IMR-90 (cell line): ENCODE data around the gene DBNDD1. TPM values are rescaled to one million over a fixed set of nuclear protein-coding genes. Genes with fewer than 3 reads are reported as not detected.

Source experiments
- ATAC-seq: fragments of 200-7000 bp; cut with Tn5 transposase; 2 replicates; pipeline ENCODE4 v1.9.1; 2020; ENCODE audit warnings: low read depth, mild to moderate bottlenecking, moderate library complexity
- BruUV-seq: library from RNA; stranded (reverse); fragments of 400-500 nt; replicated peaks from 2 replicates; lab custom pipeline; 2021; lab: Mats Ljungman, UMichigan
- CTCF ChIA-PET: fragments of 300-600 bp; formaldehyde crosslinking; extraction: SDS; loops from one replicate; lab custom pipeline; 2021; ENCODE audit warnings: antibody characterized with exemption; lab: Yijun Ruan, JAX
- POLR2A ChIA-PET: fragments of 300-600 bp; sonication (Branson Sonifier 250); formaldehyde crosslinking; loops from one replicate; lab custom pipeline; 2022; ENCODE audit warnings: antibody characterized with exemption; ENCODE audit not compliant: unreplicated experiment; lab: Charles Lee
- DNase-seq: peaks from one replicate; pipeline ENCODE4 v3.0.0; 2013
- H2AFZ ChIP-seq: replicated peaks from 2 replicates; pipeline ENCODE3; 2013; ENCODE audit warnings: low read length, mild to moderate bottlenecking; ENCODE audit not compliant: poor library complexity
- H2AK5ac ChIP-seq: 2 replicates; pipeline ENCODE4 v1.6.1; 2013; ENCODE audit warnings: low read depth, low read length, inconsistent platforms
- H2AK9ac ChIP-seq: replicated peaks from 2 replicates; pipeline ENCODE3; 2013; ENCODE audit warnings: mild to moderate bottlenecking, low read depth, low read length, moderate library complexity; ENCODE audit not compliant: poor library complexity
- H2BK120ac ChIP-seq: 2 replicates; pipeline ENCODE4 v1.6.1; 2013; ENCODE audit warnings: low read depth, low read length, inconsistent platforms
- H2BK15ac ChIP-seq: 3 replicates; pipeline ENCODE4 v1.6.1; 2013; ENCODE audit warnings: low read depth, low read length, inconsistent platforms
- H2BK20ac ChIP-seq: 2 replicates; pipeline ENCODE4 v1.6.1; 2013; ENCODE audit warnings: low read depth, mild to moderate bottlenecking, inconsistent platforms, low read length, moderate library complexity
- H2BK5ac ChIP-seq: 2 replicates; pipeline ENCODE4 v1.6.1; 2013; ENCODE audit warnings: mild to moderate bottlenecking, low read depth, low read length, inconsistent platforms; ENCODE audit not compliant: poor library complexity, severe bottlenecking
- H3K14ac ChIP-seq: replicated peaks from 2 replicates; pipeline ENCODE4 v1.6.1; 2013; ENCODE audit warnings: low read depth, low read length, inconsistent platforms
- H3K18ac ChIP-seq: 2 replicates; pipeline ENCODE4 v1.6.1; 2013; ENCODE audit warnings: low read depth, low read length, control low read depth
- H3K23ac ChIP-seq: 2 replicates; pipeline ENCODE4 v1.6.1; 2013; ENCODE audit warnings: low read depth, low read length, inconsistent platforms
- H3K27ac ChIP-seq: 2 replicates; pipeline ENCODE4 v1.5.1; 2013; ENCODE audit warnings: mild to moderate bottlenecking, control low read depth, low read length; ENCODE audit not compliant: insufficient read depth
- H3K27me3 ChIP-seq: 2 replicates; pipeline ENCODE4 v1.6.1; 2013; ENCODE audit warnings: low read length; ENCODE audit not compliant: control insufficient read depth, insufficient read depth
- H3K36me3 ChIP-seq: 2 replicates; pipeline ENCODE4 v1.6.1; 2013; ENCODE audit warnings: low read length, mixed read lengths; ENCODE audit not compliant: control insufficient read depth, insufficient read depth
- H3K4ac ChIP-seq: 2 replicates; pipeline ENCODE4 v1.6.1; 2013; ENCODE audit warnings: low read depth, low read length, inconsistent platforms
- H3K4me1 ChIP-seq: 2 replicates; pipeline ENCODE4 v1.6.1; 2013; ENCODE audit warnings: low read length, mixed read lengths; ENCODE audit not compliant: control insufficient read depth, insufficient read depth
- H3K4me2 ChIP-seq: 2 replicates; pipeline ENCODE4 v1.6.1; 2013; ENCODE audit warnings: low read depth, mild to moderate bottlenecking, control low read depth, low read length, moderate library complexity
- H3K4me3 ChIP-seq: 2 replicates; pipeline ENCODE4 v1.5.1; 2013; ENCODE audit warnings: low read depth, mild to moderate bottlenecking, control low read depth, low read length, moderate library complexity; ENCODE audit not compliant: insufficient read depth
- H3K56ac ChIP-seq: 2 replicates; pipeline ENCODE4 v1.6.1; 2013; ENCODE audit warnings: low read length, inconsistent platforms; ENCODE audit not compliant: insufficient read depth; ENCODE audit errors: extremely low read depth
- H3K79me1 ChIP-seq, 2 experiments: 2 replicates each; pipeline ENCODE4 v1.6.1; 2013; ENCODE audit warnings: low read length in 2 of 2, inconsistent platforms in 1 of 2, low read depth in 1 of 2
- H3K9ac ChIP-seq: 2 replicates; pipeline ENCODE4 v1.6.1; 2013; ENCODE audit warnings: low read depth, low read length, control low read depth
- H3K9me1 ChIP-seq: 2 replicates; pipeline ENCODE4 v1.6.1; 2013; ENCODE audit warnings: low read length, inconsistent platforms; ENCODE audit not compliant: insufficient read depth
- H3K9me3 ChIP-seq: 2 replicates; pipeline ENCODE4 v1.6.1; 2013; ENCODE audit warnings: low read length; ENCODE audit not compliant: control insufficient read depth, insufficient read depth
- H4K20me1 ChIP-seq: 2 replicates; pipeline ENCODE4 v1.6.1; 2013; ENCODE audit warnings: low read length, inconsistent platforms; ENCODE audit not compliant: insufficient read depth
- H4K5ac ChIP-seq: 2 replicates; pipeline ENCODE4 v1.6.1; 2013; ENCODE audit warnings: mild to moderate bottlenecking, low read depth, low read length, control low read depth
- H4K8ac ChIP-seq, 2 experiments: 2 replicates each; pipeline ENCODE4 v1.6.1; 2013; ENCODE audit warnings: low read depth in 2 of 2, low read length in 2 of 2, control low read depth in 1 of 2, inconsistent platforms in 1 of 2
- H4K91ac ChIP-seq: 2 replicates; pipeline ENCODE4 v1.6.1; 2013; ENCODE audit warnings: low read depth, low read length, inconsistent platforms; ENCODE audit not compliant: insufficient read depth
- BHLHE40 ChIP-seq: fragments of 150-350 bp; IDR thresholded peaks from 2 replicates; pipeline ENCODE4 v1.6.1; 2016; ENCODE audit warnings: mild to moderate bottlenecking, low read depth, low read length
- CEBPB ChIP-seq: IDR thresholded peaks from 2 replicates; pipeline ENCODE4 v1.6.1; 2012; ENCODE audit warnings: low read depth, low read length, improper control_type of control experiment
- CHD1 ChIP-seq: IDR thresholded peaks from 2 replicates; pipeline ENCODE4 v1.6.1; 2012; ENCODE audit warnings: low read depth, low read length, improper control_type of control experiment
- FOS ChIP-seq: fragments of 150-350 bp; IDR thresholded peaks from 2 replicates; pipeline ENCODE4 v1.6.1; 2016; ENCODE audit warnings: low read depth, low read length
- MAFK ChIP-seq: IDR thresholded peaks from 2 replicates; pipeline ENCODE4 v1.6.1; 2012; ENCODE audit warnings: low read depth, low read length, improper control_type of control experiment
- MAZ ChIP-seq: IDR thresholded peaks from 2 replicates; pipeline ENCODE4 v1.6.1; 2012; ENCODE audit warnings: low read depth, mild to moderate bottlenecking, low read length, improper control_type of control experiment, moderate library complexity, borderline replicate concordance
- MXI1 ChIP-seq: IDR thresholded peaks from 2 replicates; pipeline ENCODE4 v1.6.1; 2012; ENCODE audit warnings: low read depth, mild to moderate bottlenecking, low read length, moderate library complexity, borderline replicate concordance
- NFE2L2 ChIP-seq: fragments of 150-350 bp; IDR thresholded peaks from 2 replicates; pipeline ENCODE4 v1.6.1; 2016; ENCODE audit warnings: low read depth, mild to moderate bottlenecking, low read length
- POLR2A ChIP-seq: IDR thresholded peaks from 2 replicates; pipeline ENCODE4 v1.6.1; 2012; ENCODE audit warnings: mild to moderate bottlenecking, low read depth, low read length
- RAD21 ChIP-seq: IDR thresholded peaks from 2 replicates; pipeline ENCODE4 v1.6.1; 2012; ENCODE audit warnings: low read length, improper control_type of control experiment
- RCOR1 ChIP-seq: IDR thresholded peaks from 2 replicates; pipeline ENCODE4 v1.6.1; 2012; ENCODE audit warnings: mild to moderate bottlenecking, low read length, improper control_type of control experiment; ENCODE audit not compliant: insufficient replicate concordance
- RFX5 ChIP-seq: IDR thresholded peaks from 2 replicates; pipeline ENCODE4 v1.8.0; 2012; ENCODE audit warnings: low read depth, mild to moderate bottlenecking, low read length, moderate library complexity
- SMC3 ChIP-seq: fragments of 150-350 bp; IDR thresholded peaks from 2 replicates; pipeline ENCODE4 v1.6.1; 2016; ENCODE audit warnings: low read depth, mild to moderate bottlenecking, antibody characterized with exemption, low read length, moderate library complexity
- WGBS, 2 experiments: methylation state at CpG; one replicate each; pipeline versions ENCODE4 v1.1.5 to v1.1.7; 2013; ENCODE audit warnings: missing lambda C conversion rate in 2 of 2; ENCODE audit not compliant: insufficient read length in 1 of 2; ENCODE audit errors: extremely low coverage in 2 of 2; 5-methylcytosine and 5-hydroxymethylcytosine counted together
- dilution Hi-C: fragments of 300-500 bp; cut with HindIII; formaldehyde crosslinking; loops from one replicate; pipeline ENCODE4 v1.14.3; 2018; ENCODE audit warnings: low sequenced_read_pairs; ENCODE audit not compliant: unreplicated experiment
- in situ Hi-C: fragments of 300-500 bp; cut with MboI; formaldehyde crosslinking; loops from 3 replicates; pipeline ENCODE4 v1.14.3; 2019; ENCODE audit warnings: low sequenced_read_pairs, inconsistent platforms, mixed read lengths
- intact Hi-C: fragments of 100-400 bp; cut with micrococcal nuclease; formaldehyde crosslinking; loops from 2 replicates; pipeline ENCODE4 v1.10.0; 2022
- polyA plus RNA-seq, 3 experiments: library from polyadenylated mRNA; depleted of rRNA; stranded (reverse); fragments of >200 nt; gene quantifications; 2 replicates each; pipeline ENCODE4 v1.2.3, GENCODE V29; 2012; ENCODE audit warnings: low replicate concordance in 1 of 3
- total RNA-seq: library from RNA; depleted of rRNA; stranded (reverse); fragments of >200 nt; gene quantifications from 2 replicates; pipeline ENCODE4 v1.2.3, GENCODE V29; 2012
- TF ChIP-seq, protein P1 (sequence below): conservative IDR thresholded peaks from 2 replicates; pipeline ENCODE4 v1.5.1; 2012; ENCODE audit warnings: mild to moderate bottlenecking, low read depth, low read length, improper control_type of control experiment
- TF ChIP-seq, protein P2 (sequence below): fragments of 150-350 bp; IDR thresholded peaks from 2 replicates; pipeline ENCODE4 v1.6.1; 2016; ENCODE audit warnings: low read depth, mild to moderate bottlenecking, low read length, moderate library complexity, borderline replicate concordance

The DBNDD1 gene
- total and polyA plus RNA-seq, 2 of the 4 experiments (the other 2 are of a cell fraction) = 3.4 to 23.0 TPM

DNA sequence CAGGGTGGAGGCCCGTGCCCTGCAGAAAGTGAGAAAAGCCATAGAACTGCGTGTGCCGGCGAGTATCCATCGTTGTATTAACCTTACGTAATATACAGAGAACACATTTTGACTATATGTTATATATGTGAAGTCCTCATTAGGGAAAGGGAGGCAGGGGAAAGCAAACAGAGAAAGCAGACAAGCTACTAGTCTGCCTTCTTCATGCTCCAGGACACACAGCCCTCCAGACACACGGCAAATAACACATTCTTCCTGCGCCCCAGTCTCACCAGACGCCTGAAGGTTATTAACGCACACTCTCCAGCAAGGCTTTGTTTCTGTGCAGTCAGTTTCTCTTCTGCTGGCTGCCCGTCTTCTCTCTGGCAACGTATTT is 29.1 kb upstream of the DBNDD1 start:
- TF ChIP-seq, protein P1, sequence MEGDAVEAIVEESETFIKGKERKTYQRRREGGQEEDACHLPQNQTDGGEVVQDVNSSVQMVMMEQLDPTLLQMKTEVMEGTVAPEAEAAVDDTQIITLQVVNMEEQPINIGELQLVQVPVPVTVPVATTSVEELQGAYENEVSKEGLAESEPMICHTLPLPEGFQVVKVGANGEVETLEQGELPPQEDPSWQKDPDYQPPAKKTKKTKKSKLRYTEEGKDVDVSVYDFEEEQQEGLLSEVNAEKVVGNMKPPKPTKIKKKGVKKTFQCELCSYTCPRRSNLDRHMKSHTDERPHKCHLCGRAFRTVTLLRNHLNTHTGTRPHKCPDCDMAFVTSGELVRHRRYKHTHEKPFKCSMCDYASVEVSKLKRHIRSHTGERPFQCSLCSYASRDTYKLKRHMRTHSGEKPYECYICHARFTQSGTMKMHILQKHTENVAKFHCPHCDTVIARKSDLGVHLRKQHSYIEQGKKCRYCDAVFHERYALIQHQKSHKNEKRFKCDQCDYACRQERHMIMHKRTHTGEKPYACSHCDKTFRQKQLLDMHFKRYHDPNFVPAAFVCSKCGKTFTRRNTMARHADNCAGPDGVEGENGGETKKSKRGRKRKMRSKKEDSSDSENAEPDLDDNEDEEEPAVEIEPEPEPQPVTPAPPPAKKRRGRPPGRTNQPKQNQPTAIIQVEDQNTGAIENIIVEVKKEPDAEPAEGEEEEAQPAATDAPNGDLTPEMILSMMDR = no peak
- TF ChIP-seq CHD1 = no peak
- no peak for TF ChIP-seq POLR2A
- TF ChIP-seq BHLHE40 = no peak
- TF ChIP-seq, protein P2, sequence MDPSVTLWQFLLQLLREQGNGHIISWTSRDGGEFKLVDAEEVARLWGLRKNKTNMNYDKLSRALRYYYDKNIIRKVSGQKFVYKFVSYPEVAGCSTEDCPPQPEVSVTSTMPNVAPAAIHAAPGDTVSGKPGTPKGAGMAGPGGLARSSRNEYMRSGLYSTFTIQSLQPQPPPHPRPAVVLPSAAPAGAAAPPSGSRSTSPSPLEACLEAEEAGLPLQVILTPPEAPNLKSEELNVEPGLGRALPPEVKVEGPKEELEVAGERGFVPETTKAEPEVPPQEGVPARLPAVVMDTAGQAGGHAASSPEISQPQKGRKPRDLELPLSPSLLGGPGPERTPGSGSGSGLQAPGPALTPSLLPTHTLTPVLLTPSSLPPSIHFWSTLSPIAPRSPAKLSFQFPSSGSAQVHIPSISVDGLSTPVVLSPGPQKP = no peak
- no peak for TF ChIP-seq MAZ
- no peak for TF ChIP-seq SMC3
- TF ChIP-seq MAFK = no peak
- TF ChIP-seq FOS = no peak
- no peak for TF ChIP-seq CEBPB
- TF ChIP-seq RFX5 = no peak
- TF ChIP-seq MXI1 = no peak
- no peak for TF ChIP-seq RCOR1
- no peak for TF ChIP-seq NFE2L2
- no peak for TF ChIP-seq RAD21
- Histone ChIP-seq H2AFZ (no peak overlapping the region), H3K4ac (no peak overlapping the region), H3K18ac (no peak overlapping the region), H2AK9ac (no peak overlapping the region), H2AK5ac (no peak overlapping the region), H3K79me1 (no peaks in the 10 kb centered on the region), H3K4me2 (no peak overlapping the region), H4K20me1 (no peaks in the 10 kb centered on the region), H4K5ac (no peak overlapping the region), H3K23ac (no peak overlapping the region), H2BK15ac (no peak overlapping the region), H3K4me1 (peaks cover 11% of the 10 kb centered on the region), H3K9me1 (no peaks in the 10 kb centered on the region), H3K9me3 (0 out of 2 replicates have a peak, but pooled peaks cover 2% of the 10 kb centered on the region), H2BK120ac (no peak overlapping the region), H4K8ac (no peak overlapping the region), H3K14ac (no peak overlapping the region), H4K91ac (no peak overlapping the region), H3K4me3 (no peak overlapping the region), H3K27ac (no peak overlapping the region), H2BK5ac (no peak overlapping the region), H2BK20ac (no peak overlapping the region), H3K27me3 (no peaks in the 10 kb centered on the region), H3K9ac (no peak overlapping the region), H3K36me3 (no peaks in the 10 kb centered on the region; the same call in 1 of the 2 replicates), H3K56ac (no peak overlapping the region)
- no peak for ATAC-seq
- WGBS, 2 experiments = 40% methylated on average over 4 of the region's 12 CpGs; no CpG with 5 or more reads in 1 of the 2 experiments
- no TSS peak for BruUV-seq
- ChIA-PET CTCF (no interaction called here), POLR2A (no interaction called here)
- dilution Hi-C loops = no loop called here
- in situ Hi-C loops = no loop called here
- no peak for DNase-seq
- intact Hi-C loops = no loop called here
